ENCODE results near the gene RTCA. TPM values are rescaled to one million over a fixed set of nuclear protein-coding genes. Genes with fewer than 3 reads are reported as not detected.

Gene RTCA
- total RNA-seq, 2 experiments from 2014 or later: 62.1 to 67.1 TPM

GRCh38 chr1:100313382-100313781 lies 47.4 kb downstream of the RTCA start:
- no peaks in the 10 kb centered on the region for H3K27me3 Mint-ChIP-seq
- no peak for ATAC-seq (ENCODE audit: poor library complexity)
- POLR2A ChIA-PET: no interaction called here

DNA sequence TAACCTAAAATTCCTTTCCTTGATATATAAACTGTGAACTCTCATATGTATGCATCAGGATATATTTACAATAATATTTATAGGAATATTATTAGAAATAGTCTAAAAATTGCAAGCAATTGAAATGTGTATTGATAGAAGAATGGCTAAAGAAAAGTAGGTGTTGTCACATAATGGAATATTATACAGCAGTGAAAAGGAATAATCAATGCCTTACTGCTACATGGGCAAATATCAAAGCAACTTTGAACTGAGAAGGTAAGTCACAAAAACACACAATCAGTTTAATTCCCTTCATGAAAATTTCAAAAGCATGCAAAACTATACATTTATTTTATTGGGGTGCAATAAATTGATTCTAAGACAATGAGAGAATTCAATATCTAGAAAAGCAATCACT lies 50.6 kb downstream of the RTCA start:
- no peak for TF ChIP-seq CTCF (IDR thresholded peaks at IDR 0.05)
- H3K4me1 Mint-ChIP-seq (ENCODE audit: low read depth): no peaks in the 10 kb centered on the region
- no peak overlapping the region for H3K27ac Mint-ChIP-seq
- POLR2A ChIA-PET: no interaction called here
- H3K27me3 ChIP-seq (ENCODE audit: control insufficient read depth in 1 of 2, insufficient read depth in 2 of 2, low read length in 2 of 2): no peaks in the 10 kb centered on the region
- no peak overlapping the region for H3K4me3 Mint-ChIP-seq
- ATAC-seq (ENCODE audit: poor library complexity) (no peak), DNase-seq (no peak)
- H3K4me1 ChIP-seq (ENCODE audit: insufficient read depth, low read length): no peaks in the 10 kb centered on the region
- H3K9me3 Mint-ChIP-seq: peaks cover 19% of the 10 kb centered on the region
- intact Hi-C loops (cut with DNase I, micrococcal nuclease): no loop called here
- H3K27ac ChIP-seq (ENCODE audit: low read depth in 1 of 2, low read length in 2 of 2): no peak overlapping the region
- H3K4me3 ChIP-seq (ENCODE audit: low read length): no peak overlapping the region
- no peaks in the 10 kb centered on the region for H3K36me3 ChIP-seq (ENCODE audit: insufficient read depth, low read length)
- peaks cover 18 to 19% of the 10 kb centered on the region in 2 experiments for H3K9me3 ChIP-seq (ENCODE audit: control insufficient read depth in 1 of 2, insufficient read depth in 1 of 2, low read length in 2 of 2)
- H3K36me3 Mint-ChIP-seq (ENCODE audit: low read depth): peaks cover 6% of the 10 kb centered on the region
- CTCF ChIA-PET: no interaction called here
- no peaks in the 10 kb centered on the region for H3K27me3 Mint-ChIP-seq

More at GRCh38 chr1:100313382-100313781, 47.4 kb downstream of the RTCA start:
- H3K27ac Mint-ChIP-seq: no peak overlapping the region
- Histone ChIP-seq H3K4me3 (ENCODE audit: low read length) (no peak overlapping the region), H3K36me3 (ENCODE audit: insufficient read depth, low read length) (no peaks in the 10 kb centered on the region), H3K9me3 (ENCODE audit: control insufficient read depth in 1 of 2, insufficient read depth in 1 of 2, low read length in 2 of 2) (peaks cover 9 to 13% of the 10 kb centered on the region in 2 experiments), H3K27me3 (ENCODE audit: control insufficient read depth in 1 of 2, insufficient read depth in 2 of 2, low read length in 2 of 2) (no peaks in the 10 kb centered on the region), H3K4me1 (ENCODE audit: insufficient read depth, low read length) (no peaks in the 10 kb centered on the region), H3K27ac (ENCODE audit: low read depth in 1 of 2, low read length in 2 of 2) (no peak overlapping the region)
- no peak for TF ChIP-seq CTCF (IDR thresholded peaks at IDR 0.05)
- H3K36me3 Mint-ChIP-seq (ENCODE audit: low read depth): no peaks in the 10 kb centered on the region
- H3K4me1 Mint-ChIP-seq (ENCODE audit: low read depth): no peaks in the 10 kb centered on the region
- H3K4me3 Mint-ChIP-seq: no peak overlapping the region
- peaks cover 14% of the 10 kb centered on the region for H3K9me3 Mint-ChIP-seq
- intact Hi-C loops (cut with DNase I, micrococcal nuclease): no loop called here
- CTCF ChIA-PET: no interaction called here
- DNase-seq: no peak

DNA sequence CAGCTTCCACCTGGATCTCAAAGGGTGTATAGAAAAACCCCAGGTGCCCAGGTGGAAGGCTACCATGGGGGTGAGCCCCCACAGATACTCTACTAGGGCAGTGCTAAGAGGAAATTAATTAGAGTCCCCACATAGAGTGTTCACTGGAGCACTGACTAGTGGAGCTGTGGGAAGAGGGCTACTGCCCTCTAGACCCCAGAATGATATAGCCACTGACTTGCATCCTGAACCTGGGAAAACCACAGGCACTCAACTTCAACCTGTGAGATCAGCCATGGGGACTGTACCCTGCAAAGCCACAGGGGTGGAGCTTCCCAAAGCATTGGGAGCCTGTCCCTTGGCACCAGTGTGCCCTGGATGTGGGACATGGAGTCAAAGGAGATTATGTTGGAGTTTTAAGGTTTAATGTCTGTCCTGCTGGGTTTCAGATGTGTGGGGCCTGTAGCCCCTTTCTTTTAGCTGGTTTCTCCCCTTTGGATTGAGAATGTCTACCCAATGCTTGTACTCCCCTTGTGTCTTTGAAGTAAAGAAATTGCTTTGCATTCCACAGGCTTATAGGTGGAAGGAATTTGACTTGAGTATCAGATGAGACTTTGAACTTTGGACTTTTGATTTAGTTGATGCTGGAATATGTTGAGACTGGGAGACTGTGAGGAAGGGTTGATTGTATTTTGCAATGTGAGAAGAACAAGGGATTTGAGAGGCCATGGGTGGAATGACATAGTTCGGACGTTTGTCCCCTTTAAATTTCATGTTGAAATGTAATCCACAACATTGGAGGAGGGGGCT lies 54.5 kb downstream of the RTCA start:
- Mint-ChIP-seq H3K4me1 (ENCODE audit: low read depth) (no peaks in the 10 kb centered on the region), H3K36me3 (ENCODE audit: low read depth) (peaks cover 6% of the 10 kb centered on the region), H3K4me3 (no peak overlapping the region), H3K27ac (no peak overlapping the region), H3K9me3 (peaks cover 19% of the 10 kb centered on the region), H3K27me3 (no peaks in the 10 kb centered on the region)
- Histone ChIP-seq H3K27me3 (ENCODE audit: control insufficient read depth in 1 of 2, insufficient read depth in 2 of 2, low read length in 2 of 2) (no peaks in the 10 kb centered on the region), H3K9me3 (ENCODE audit: control insufficient read depth in 1 of 2, insufficient read depth in 1 of 2, low read length in 2 of 2) (peaks cover 17 to 18% of the 10 kb centered on the region in 2 experiments), H3K4me1 (ENCODE audit: insufficient read depth, low read length) (no peaks in the 10 kb centered on the region), H3K36me3 (ENCODE audit: insufficient read depth, low read length) (no peaks in the 10 kb centered on the region), H3K4me3 (ENCODE audit: low read length) (no peak overlapping the region), H3K27ac (ENCODE audit: low read depth in 1 of 2, low read length in 2 of 2) (no peak overlapping the region)
- DNase-seq: no peak
- intact Hi-C loops (cut with DNase I, micrococcal nuclease): no loop called here
- ChIA-PET CTCF (no interaction called here), POLR2A (no interaction called here)
- no peak for ATAC-seq (ENCODE audit: poor library complexity)
- TF ChIP-seq CTCF (IDR thresholded peaks at IDR 0.05): no peak

Measured in CD4-positive, alpha-beta T cell (primary cell).